ENCODE results near the gene PTPRK. TPM values are rescaled to one million over a fixed set of nuclear protein-coding genes. Genes with fewer than 3 reads are reported as not detected.

Gene PTPRK
- total RNA-seq, 2 donors from 2014 or later, result 33.7 to 36.0 TPM

GRCh38 chr6:128233531-128233930, 286.9 kb downstream of the PTPRK start:
- H3K4me3 ChIP-seq, result no peak overlapping the region
- H3K36me3 ChIP-seq, result no peaks in the 10 kb centered on the region
- no peak overlapping the region for H3K27ac ChIP-seq
- no peaks in the 10 kb centered on the region for H3K9me3 ChIP-seq
- no peak for ATAC-seq (ENCODE audit: insufficient number of reproducible peaks, low FRiP score, low read depth)
- H3K4me1 ChIP-seq (ENCODE audit: control insufficient read depth in 1 of 2, low read depth in 2 of 2), result no peaks in the 10 kb centered on the region
- TF ChIP-seq CTCF (IDR thresholded peaks at IDR 0.05), result no peak
- no peaks in the 10 kb centered on the region for H3K27me3 ChIP-seq (replicated peaks; ENCODE audit: insufficient read depth)
- DNase-seq (ENCODE audit: low spot score), result no peak

DNA sequence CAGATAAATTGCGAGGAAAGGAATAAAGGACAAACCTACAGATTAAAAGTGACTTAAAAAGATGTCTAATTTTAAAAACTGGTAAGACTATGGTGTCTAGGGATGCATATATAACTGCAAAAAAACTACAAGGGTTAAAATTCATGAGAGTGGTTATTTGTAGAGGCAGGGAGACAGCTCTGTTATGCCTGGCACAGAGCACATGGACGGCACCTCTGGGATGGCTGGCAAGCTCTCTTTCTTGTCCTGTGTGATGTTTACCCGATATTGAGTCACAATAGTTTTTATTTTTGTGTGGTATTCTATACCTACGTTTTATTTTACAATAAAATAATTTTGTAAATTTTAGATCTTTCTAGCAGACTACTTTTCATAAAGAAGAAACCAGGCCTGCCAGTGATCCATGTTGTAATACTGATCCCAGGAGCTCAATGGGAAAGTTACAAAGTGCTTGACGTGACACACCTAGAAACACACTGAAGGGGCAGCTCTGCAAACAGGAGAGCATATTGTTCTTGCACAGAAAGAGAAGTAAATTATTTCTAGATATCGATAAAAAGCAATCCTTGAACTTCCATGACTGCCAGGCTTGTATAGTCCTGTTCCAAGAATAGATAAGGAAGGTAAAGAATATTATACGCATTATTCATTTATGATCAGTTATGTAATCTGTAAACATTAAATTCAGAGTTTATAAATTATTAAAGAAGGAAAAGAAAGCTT, 290.0 kb downstream of the PTPRK start:
- H3K27me3 ChIP-seq (replicated peaks; ENCODE audit: insufficient read depth), result no peaks in the 10 kb centered on the region
- no peak for DNase-seq (ENCODE audit: low spot score)
- no peak overlapping the region for H3K27ac ChIP-seq
- ATAC-seq (ENCODE audit: insufficient number of reproducible peaks, low FRiP score, low read depth), result no peak
- no peaks in the 10 kb centered on the region for H3K36me3 ChIP-seq
- H3K4me1 ChIP-seq (ENCODE audit: control insufficient read depth in 1 of 2, low read depth in 2 of 2), result no peaks in the 10 kb centered on the region
- TF ChIP-seq CTCF (IDR thresholded peaks at IDR 0.05), result no peak
- H3K9me3 ChIP-seq, result no peaks in the 10 kb centered on the region
- H3K4me3 ChIP-seq, result no peak overlapping the region

GRCh38 chr6:128225612-128226011, 294.8 kb downstream of the PTPRK start:
- Histone ChIP-seq H3K27me3 (replicated peaks; ENCODE audit: insufficient read depth) (no peaks in the 10 kb centered on the region), H3K9me3 (no peaks in the 10 kb centered on the region), H3K36me3 (no peaks in the 10 kb centered on the region), H3K4me3 (no peak overlapping the region), H3K4me1 (ENCODE audit: control insufficient read depth in 1 of 2, low read depth in 2 of 2) (no peaks in the 10 kb centered on the region), H3K27ac (no peak overlapping the region)
- ATAC-seq (ENCODE audit: insufficient number of reproducible peaks, low FRiP score, low read depth), result no peak
- DNase-seq (ENCODE audit: low spot score), result no peak
- TF ChIP-seq CTCF (IDR thresholded peaks at IDR 0.05), result no peak

- Histone ChIP-seq H3K36me3 (no peaks in the 10 kb centered on the region), H3K9me3 (no peaks in the 10 kb centered on the region), H3K4me1 (ENCODE audit: control insufficient read depth in 1 of 2, low read depth in 2 of 2) (no peaks in the 10 kb centered on the region), H3K27me3 (replicated peaks; ENCODE audit: insufficient read depth) (no peaks in the 10 kb centered on the region), H3K27ac (no peak overlapping the region), H3K4me3 (no peak overlapping the region)
- no peak for TF ChIP-seq CTCF (IDR thresholded peaks at IDR 0.05)
- ATAC-seq (ENCODE audit: insufficient number of reproducible peaks, low FRiP score, low read depth), result no peak
- no peak for DNase-seq (ENCODE audit: low spot score)
Measured at GRCh38 chr6:128216917-128217316, 303.5 kb downstream of the PTPRK start.

DNA sequence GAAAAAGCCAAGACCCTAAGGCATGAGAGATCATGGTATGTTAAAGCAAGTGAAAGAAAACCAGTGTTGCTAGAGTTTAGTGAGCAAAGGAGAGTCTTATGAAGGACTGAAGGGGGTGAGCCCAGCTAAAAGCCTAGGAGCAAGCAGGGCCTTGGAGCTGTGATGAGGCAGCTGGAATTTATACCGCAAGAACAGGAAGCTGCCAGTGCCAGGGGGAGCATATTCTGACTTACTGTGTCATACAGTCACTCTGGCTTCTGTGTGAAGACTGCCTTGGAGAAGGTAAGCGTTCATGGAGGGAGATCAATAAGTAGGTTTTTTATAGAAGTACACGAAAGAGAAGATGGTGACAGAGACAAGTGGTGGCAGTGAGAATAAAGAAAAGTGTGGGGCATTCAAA, 310.6 kb downstream of the PTPRK start:
- Histone ChIP-seq H3K36me3 (no peaks in the 10 kb centered on the region), H3K9me3 (no peaks in the 10 kb centered on the region), H3K4me3 (no peak overlapping the region), H3K4me1 (ENCODE audit: control insufficient read depth in 1 of 2, low read depth in 2 of 2) (no peaks in the 10 kb centered on the region), H3K27ac (no peak overlapping the region), H3K27me3 (replicated peaks; ENCODE audit: insufficient read depth) (no peaks in the 10 kb centered on the region)
- ATAC-seq (ENCODE audit: insufficient number of reproducible peaks, low FRiP score, low read depth), result no peak
- no peak for TF ChIP-seq CTCF (IDR thresholded peaks at IDR 0.05)
- DNase-seq (ENCODE audit: low spot score), result no peak

Data from thoracic aorta (tissue), 2 donors.